GM18867 (cell line): ENCODE measurements around the gene MACROH2A2.
"Not testable (repeated sequence)": the region's sequence is repeated elsewhere in the genome, so short reads cannot be mapped to it uniquely, and the experiment has no call there.

ENCODE experiments used
- ATAC-seq: cut with Tn5 transposase; IDR thresholded peaks from one replicate; pipeline ENCODE4 v1.9.1; 2021; ENCODE audit warnings: mild to moderate bottlenecking, moderate library complexity; ENCODE audit not compliant: unreplicated experiment

Gene MACROH2A2

GRCh38 chr10:70066190-70066589, 13.5 kb downstream of the MACROH2A2 start:
- no peak for ATAC-seq

DNA sequence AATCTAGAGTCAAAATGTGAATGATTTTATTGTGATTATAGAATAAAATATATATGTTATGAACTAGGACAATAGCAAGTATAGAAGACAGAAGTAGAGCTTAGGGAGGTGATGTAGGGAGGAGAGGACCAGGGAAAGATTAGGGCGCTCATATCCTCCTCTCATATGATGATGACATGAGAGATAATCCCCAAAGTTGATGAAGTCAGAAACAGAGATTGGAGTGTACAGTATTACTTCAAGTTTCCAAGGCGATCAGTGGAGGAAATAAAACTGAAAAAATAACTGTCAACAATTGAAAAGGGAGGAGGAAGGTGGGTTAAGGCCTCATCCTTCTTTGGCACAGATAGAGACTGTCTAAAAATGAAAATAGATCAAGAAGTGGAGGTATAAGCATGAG, 14.9 kb downstream of the MACROH2A2 start:
- no peak for ATAC-seq

DNA sequence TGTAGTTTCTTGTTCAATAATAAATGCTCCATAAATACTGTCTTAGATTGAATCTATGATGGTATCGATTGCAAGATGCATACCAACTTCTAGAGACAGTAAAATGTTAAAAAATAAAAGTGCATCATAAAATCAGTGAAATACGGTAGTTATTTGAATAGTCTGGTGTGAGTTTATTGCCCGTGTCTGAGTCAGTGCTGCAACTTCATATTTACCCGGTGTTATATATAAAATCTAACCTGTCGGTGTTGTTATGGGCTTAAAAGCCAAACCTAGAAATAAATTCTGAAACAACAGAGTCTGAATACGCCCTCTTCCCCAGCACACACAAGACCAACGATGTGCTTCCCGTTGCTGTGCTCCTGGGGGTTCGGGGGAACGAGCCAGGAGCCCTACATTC, 16.3 kb downstream of the MACROH2A2 start:
- ATAC-seq, result no peak

DNA sequence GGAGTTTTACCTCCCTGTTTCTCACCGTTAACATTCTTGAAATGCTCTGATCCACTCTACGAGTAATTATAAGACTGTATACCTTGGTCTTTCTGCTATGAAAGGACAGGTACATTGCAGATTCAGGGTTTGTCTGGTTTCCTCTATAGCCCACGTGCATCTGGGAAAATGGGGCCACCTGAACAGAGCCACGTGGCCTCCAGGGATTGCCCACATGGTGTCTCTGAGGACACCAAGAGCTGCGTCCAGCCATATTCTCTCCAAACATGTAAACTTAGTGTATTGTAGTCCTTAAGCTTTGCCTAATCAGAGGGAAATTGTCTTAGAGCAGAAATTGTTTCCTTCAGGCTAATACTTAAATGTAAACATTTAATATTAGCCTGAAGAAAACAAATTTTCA, 16.7 kb downstream of the MACROH2A2 start:
- no peak for ATAC-seq

GRCh38 chr10:70070834-70071233, 18.2 kb downstream of the MACROH2A2 start:
- no peak for ATAC-seq

- ATAC-seq, result no peak
These were observed 21.5 kb downstream of the MACROH2A2 start for GRCh38 chr10:70074165-70074564.

DNA sequence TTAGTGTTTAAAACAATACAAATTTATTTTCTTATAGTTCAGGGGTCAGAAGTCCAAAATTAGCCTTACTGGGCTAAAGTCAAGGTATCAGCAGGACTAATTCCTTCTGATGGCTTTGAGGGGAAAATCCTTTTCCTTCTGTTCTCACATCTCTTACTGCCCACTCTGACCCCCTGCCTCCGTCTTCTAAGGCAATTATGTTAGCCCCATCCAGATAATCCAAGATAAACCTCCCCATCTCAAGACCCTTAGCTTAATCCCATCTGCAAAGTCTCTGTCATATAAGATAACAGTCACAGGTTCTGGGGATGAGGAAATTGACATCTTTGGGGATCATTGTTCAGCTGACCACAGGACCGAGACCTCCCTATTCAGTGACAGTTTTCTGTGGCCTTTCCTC, 22.3 kb downstream of the MACROH2A2 start:
- ATAC-seq, result no peak

- ATAC-seq, result no peak
These were observed 25.7 kb downstream of the MACROH2A2 start for GRCh38 chr10:70078329-70078728.

- no peak for ATAC-seq
These were observed 26.3 kb downstream of the MACROH2A2 start for GRCh38 chr10:70078937-70079336.

GRCh38 chr10:70080789-70081188, 28.1 kb downstream of the MACROH2A2 start:
- ATAC-seq, result not testable (repeated sequence)

DNA sequence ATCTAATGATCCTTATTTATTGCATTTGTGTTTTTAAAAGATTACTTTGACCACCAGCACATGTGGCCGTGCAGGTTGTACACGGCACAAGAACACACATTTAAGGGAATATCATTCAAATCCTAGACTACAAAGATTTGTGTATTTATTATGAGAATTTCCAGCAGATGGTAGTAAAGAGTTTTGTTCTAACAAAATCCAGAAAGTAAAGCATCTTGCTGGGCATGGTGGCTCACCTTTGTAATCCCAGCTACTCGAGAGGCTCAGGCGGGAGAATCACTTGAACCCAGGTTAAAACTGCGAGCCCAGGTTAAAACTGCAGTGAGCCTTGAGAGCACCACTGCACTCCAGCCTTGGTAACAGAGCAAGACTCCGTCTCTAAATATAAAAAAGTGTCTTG, 31.5 kb downstream of the MACROH2A2 start:
- ATAC-seq, result no peak

DNA sequence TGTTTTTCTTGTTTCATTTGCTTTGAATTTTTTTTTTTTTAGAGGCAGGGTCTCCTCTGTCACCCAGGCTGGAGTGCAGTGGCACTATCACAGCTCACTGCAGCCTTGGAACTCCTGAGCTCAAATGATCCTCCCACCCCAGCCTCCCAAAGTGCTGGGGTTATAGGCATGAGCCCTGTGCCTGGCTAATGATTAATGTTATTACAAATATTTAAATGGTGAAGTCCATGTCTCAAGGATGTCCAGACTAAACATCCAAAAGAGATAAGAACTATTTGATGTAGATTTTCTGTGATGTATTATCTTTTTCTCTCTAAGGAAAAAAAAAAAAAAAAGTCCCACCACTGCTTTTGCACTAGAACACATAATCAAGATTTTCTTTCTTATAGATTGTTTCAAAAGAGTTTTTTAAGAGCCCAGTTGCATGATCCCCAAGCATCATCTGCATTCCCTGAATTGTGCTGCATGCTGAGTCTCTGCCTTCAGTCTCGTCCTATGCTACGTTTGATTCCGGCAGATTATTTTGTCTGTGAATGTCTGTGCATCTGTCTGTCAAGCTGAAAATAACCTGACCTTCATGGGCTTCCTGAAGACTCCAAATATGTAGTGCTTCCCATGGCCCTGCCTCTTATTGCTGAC, 33.4 kb downstream of the MACROH2A2 start:
- no peak for ATAC-seq

GRCh38 chr10:70087616-70088307, 35.1 kb downstream of the MACROH2A2 start:
- ATAC-seq, result no peak

DNA sequence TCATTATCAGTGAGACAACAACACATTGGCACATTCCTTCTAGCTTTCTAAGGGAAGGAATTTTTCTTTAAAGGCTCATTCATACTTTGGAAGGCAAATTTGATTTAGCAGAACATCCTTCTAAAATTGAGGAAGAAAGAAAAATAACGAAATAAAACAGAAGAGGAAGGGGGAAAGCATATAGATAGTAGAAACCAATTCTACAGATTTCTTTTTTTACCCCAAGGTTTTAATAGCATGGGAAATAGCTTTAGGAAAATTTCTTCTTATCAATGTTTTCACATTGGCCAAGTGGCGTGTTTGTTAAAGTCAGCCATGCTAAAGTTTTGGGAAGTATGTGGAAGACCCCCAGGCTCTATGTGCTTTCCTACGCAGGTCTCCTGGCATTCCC, 35.7 kb downstream of the MACROH2A2 start:
- ATAC-seq, result no peak

DNA sequence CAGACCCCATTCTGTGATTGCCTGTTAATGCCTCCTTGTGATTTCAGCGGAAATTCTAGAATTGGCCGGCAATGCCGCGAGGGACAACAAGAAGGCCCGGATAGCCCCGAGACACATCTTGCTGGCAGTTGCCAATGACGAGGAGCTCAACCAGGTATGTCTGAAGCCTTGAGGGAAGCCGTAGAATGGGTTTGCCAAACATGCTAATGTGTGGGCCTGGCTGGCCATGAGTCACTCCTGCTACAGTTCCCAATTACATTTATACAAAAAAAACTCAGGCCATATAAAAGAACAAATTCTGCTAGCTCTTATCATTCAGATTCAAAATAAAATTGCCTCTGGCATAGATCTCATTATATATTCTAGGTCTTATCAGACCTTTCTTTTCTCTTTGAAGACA, 37.4 kb downstream of the MACROH2A2 start:
- ATAC-seq, result no peak

GRCh38 chr10:70090951-70091350, 38.3 kb downstream of the MACROH2A2 start:
- no peak for ATAC-seq

- ATAC-seq, result no peak
These were observed 39.7 kb downstream of the MACROH2A2 start for GRCh38 chr10:70092389-70092718.

DNA sequence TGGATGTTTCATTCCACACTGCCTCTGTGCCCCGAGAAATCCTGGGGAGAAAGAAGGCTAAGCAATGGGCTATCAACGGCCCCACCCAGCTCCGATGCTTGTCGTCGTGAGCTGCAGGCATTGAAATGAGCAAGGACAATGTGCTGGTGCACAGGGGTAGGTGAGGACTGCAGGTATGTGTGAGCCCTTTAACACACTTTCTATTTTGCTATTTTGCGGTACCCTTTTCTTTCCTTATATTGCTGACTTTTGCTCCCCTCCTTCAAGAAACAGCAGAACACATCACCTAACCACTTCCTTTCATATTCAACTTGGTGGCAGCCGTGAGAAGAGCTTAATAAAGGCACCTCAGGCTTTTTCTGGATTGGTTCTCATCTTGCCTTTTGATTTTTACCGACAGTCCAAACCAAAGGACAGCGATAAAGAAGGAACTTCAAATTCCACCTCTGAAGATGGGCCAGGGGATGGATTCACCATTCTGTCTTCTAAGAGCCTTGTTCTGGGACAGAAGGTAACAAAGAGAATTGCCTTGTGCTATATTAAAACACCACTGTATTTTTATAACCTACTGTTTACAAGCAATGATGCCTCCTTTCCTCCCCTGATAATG, 40.8 kb downstream of the MACROH2A2 start:
- ATAC-seq, result no peak

GRCh38 chr10:70094250-70094649, 41.6 kb downstream of the MACROH2A2 start:
- no peak for ATAC-seq

DNA sequence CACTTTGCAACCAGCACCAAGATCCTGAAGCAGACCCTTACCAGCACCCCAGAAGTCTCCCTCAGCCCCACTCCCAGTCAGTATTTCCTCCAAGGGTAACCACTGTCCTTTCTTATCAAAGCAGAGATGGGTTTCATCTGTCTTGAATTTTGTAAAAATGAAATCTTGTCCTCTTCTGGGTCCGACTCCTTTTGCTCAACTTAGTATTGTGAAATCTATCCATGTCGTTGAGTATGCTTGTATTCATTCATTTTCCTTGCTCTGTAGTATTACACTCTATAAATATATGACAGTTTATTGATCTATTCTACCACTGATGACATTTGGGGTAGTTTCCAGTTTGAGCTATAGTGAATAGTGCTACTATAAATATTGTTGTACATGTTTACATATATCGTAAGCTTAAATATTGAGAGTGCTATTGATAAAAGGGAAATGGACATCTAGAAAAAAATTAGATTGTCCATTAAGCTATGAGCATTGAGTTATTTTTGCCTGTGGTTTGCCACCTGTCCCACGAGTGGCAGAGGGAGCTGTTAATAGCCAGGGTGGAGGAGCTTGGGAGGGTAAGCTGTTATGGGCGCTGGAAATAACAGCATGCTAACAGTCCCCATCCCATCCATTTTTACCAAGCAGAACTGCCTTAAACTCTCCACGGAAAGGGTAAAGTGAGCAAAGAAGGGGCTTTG, 43.5 kb downstream of the MACROH2A2 start:
- ATAC-seq, result no peak

- ATAC-seq, result no peak
These were observed 44.2 kb downstream of the MACROH2A2 start for GRCh38 chr10:70096705-70097420.
